Measurements from ENCODE around the gene NPAS3.

The NPAS3 gene

GRCh38 chr14:33150666-33151428, 212.2 kb downstream of the NPAS3 start:
- H3K27ac ChIP-seq (ENCODE audit: low read length): no peak overlapping the region
- TF ChIP-seq EZH2 (optimal IDR thresholded peaks at IDR 0.05; ENCODE audit: low read depth, low read length): no peak
- TF ChIP-seq CTCF (IDR thresholded peaks at IDR 0.05; ENCODE audit: low read length): no peak
- TF ChIP-seq EZH2phosphoT487 (IDR thresholded peaks at IDR 0.05; ENCODE audit: low read length): no peak

DNA sequence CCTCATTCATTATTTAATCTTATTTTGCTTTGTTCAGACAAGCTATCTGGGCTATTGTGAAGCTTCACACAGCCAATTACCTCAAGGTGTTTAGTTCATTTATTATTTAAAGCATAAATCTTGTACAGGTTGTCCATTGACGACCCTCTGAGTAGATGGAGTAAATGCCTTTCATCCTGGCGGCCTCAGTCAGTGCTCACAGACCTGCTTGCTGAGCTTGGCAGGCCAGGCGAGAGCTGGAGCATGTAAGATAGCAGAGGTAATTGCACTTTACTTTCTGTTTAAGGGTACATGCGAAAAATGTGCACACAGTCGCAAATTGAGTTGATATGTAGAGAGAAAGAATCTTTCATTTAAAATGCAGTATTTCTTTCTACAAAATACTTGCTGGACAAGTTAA, 224.4 kb downstream of the NPAS3 start:
- DNase-seq: no peak
- no peaks in the 10 kb centered on the region for H3K4me1 ChIP-seq (ENCODE audit: low read length)
- no peaks in the 10 kb centered on the region for H3K27me3 ChIP-seq (replicated peaks; ENCODE audit: insufficient read depth, low read length)
- no peaks in the 10 kb centered on the region for H3K79me2 ChIP-seq (ENCODE audit: low read length)
- H4K20me1 ChIP-seq (ENCODE audit: insufficient read depth, low read length): no peaks in the 10 kb centered on the region
- no peak overlapping the region for H3K4me2 ChIP-seq (ENCODE audit: low read depth, low read length)
- no peaks in the 10 kb centered on the region for H3K36me3 ChIP-seq (replicated peaks; ENCODE audit: insufficient read depth, low read length)
- TF ChIP-seq EZH2 (optimal IDR thresholded peaks at IDR 0.05; ENCODE audit: low read depth, low read length): no peak
- TF ChIP-seq EZH2phosphoT487 (IDR thresholded peaks at IDR 0.05; ENCODE audit: low read length): no peak
- no peak for TF ChIP-seq CTCF (IDR thresholded peaks at IDR 0.05; ENCODE audit: low read length)
- H3K27ac ChIP-seq (ENCODE audit: low read length): no peak overlapping the region
- no peak overlapping the region for H3K4me3 ChIP-seq (ENCODE audit: low read length)
- H3K9me3 ChIP-seq (replicated peaks; ENCODE audit: insufficient read depth, low read length): no peaks in the 10 kb centered on the region
- H3K9ac ChIP-seq (ENCODE audit: low read length): no peak overlapping the region
- H2AFZ ChIP-seq (ENCODE audit: low read length): no peak overlapping the region
- H3K9me2 ChIP-seq (replicated peaks; ENCODE audit: insufficient read depth, low read length): no peaks in the 10 kb centered on the region
- no peaks in the 10 kb centered on the region for H3F3A ChIP-seq (ENCODE audit: insufficient read depth, low read length)

More at GRCh38 chr14:33150666-33151428, 212.2 kb downstream of the NPAS3 start:
- Histone ChIP-seq H2AFZ (ENCODE audit: low read length) (no peak overlapping the region), H3K9me3 (replicated peaks; ENCODE audit: insufficient read depth, low read length) (no peaks in the 10 kb centered on the region), H3K4me2 (ENCODE audit: low read depth, low read length) (no peak overlapping the region), H4K20me1 (ENCODE audit: insufficient read depth, low read length) (no peaks in the 10 kb centered on the region), H3K4me1 (ENCODE audit: low read length) (no peaks in the 10 kb centered on the region), H3K79me2 (ENCODE audit: low read length) (no peaks in the 10 kb centered on the region), H3F3A (ENCODE audit: insufficient read depth, low read length) (no peaks in the 10 kb centered on the region), H3K9me2 (replicated peaks; ENCODE audit: insufficient read depth, low read length) (no peaks in the 10 kb centered on the region), H3K36me3 (replicated peaks; ENCODE audit: insufficient read depth, low read length) (no peaks in the 10 kb centered on the region), H3K4me3 (ENCODE audit: low read length) (no peak overlapping the region), H3K9ac (ENCODE audit: low read length) (no peak overlapping the region), H3K27me3 (replicated peaks; ENCODE audit: insufficient read depth, low read length) (no peaks in the 10 kb centered on the region)
- no peak for DNase-seq

DNA sequence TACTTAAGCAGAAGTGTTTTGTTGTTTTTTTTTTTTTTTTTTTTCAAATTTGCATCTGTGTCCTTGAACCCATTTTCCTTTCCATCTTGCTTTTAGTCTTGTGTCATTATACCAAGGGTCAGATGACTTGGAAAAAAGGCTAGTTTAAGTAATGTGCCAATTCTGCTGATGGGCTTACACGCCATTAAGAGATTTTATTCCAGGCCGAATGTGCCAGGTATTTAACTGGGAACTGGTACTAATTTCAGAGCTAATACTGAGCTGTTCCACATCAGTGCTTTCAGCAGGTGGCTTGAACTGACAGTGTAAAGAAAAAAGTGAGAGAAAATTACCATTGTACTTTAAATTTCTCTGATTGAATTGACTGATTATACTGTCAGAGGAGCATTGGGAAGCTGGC, 224.9 kb downstream of the NPAS3 start:
- DNase-seq: no peak
- TF ChIP-seq EZH2phosphoT487 (IDR thresholded peaks at IDR 0.05; ENCODE audit: low read length) (no peak), CTCF (IDR thresholded peaks at IDR 0.05; ENCODE audit: low read length) (no peak), EZH2 (optimal IDR thresholded peaks at IDR 0.05; ENCODE audit: low read depth, low read length) (no peak)
- no peaks in the 10 kb centered on the region for H3K9me3 ChIP-seq (replicated peaks; ENCODE audit: insufficient read depth, low read length)

More for the DNA sequence above, 224.9 kb downstream of the NPAS3 start:
- H3K36me3 ChIP-seq (replicated peaks; ENCODE audit: insufficient read depth, low read length): no peaks in the 10 kb centered on the region
- no peaks in the 10 kb centered on the region for H3K27me3 ChIP-seq (replicated peaks; ENCODE audit: insufficient read depth, low read length)
- H2AFZ ChIP-seq (ENCODE audit: low read length): no peak overlapping the region
- no peak overlapping the region for H3K4me3 ChIP-seq (ENCODE audit: low read length)
- no peaks in the 10 kb centered on the region for H3K9me2 ChIP-seq (replicated peaks; ENCODE audit: insufficient read depth, low read length)
- H3K4me1 ChIP-seq (ENCODE audit: low read length): no peaks in the 10 kb centered on the region
- no peaks in the 10 kb centered on the region for H4K20me1 ChIP-seq (ENCODE audit: insufficient read depth, low read length)
- no peak overlapping the region for H3K9ac ChIP-seq (ENCODE audit: low read length)
- H3K4me2 ChIP-seq (ENCODE audit: low read depth, low read length): no peak overlapping the region
- no peak overlapping the region for H3K27ac ChIP-seq (ENCODE audit: low read length)
- H3F3A ChIP-seq (ENCODE audit: insufficient read depth, low read length): no peaks in the 10 kb centered on the region
- H3K79me2 ChIP-seq (ENCODE audit: low read length): no peaks in the 10 kb centered on the region
